Measurements from ENCODE around the gene SPG7. TPM values are rescaled to one million over a fixed set of nuclear protein-coding genes. Genes with fewer than 3 reads are reported as not detected.

SPG7 gene
- total and polyA plus RNA-seq, 9 of the 15 experiments (the other 6 are each of a cell fraction or from before 2014, with no cell fraction given), result 5.8 to 89.1 (median 49.4) TPM

DNA sequence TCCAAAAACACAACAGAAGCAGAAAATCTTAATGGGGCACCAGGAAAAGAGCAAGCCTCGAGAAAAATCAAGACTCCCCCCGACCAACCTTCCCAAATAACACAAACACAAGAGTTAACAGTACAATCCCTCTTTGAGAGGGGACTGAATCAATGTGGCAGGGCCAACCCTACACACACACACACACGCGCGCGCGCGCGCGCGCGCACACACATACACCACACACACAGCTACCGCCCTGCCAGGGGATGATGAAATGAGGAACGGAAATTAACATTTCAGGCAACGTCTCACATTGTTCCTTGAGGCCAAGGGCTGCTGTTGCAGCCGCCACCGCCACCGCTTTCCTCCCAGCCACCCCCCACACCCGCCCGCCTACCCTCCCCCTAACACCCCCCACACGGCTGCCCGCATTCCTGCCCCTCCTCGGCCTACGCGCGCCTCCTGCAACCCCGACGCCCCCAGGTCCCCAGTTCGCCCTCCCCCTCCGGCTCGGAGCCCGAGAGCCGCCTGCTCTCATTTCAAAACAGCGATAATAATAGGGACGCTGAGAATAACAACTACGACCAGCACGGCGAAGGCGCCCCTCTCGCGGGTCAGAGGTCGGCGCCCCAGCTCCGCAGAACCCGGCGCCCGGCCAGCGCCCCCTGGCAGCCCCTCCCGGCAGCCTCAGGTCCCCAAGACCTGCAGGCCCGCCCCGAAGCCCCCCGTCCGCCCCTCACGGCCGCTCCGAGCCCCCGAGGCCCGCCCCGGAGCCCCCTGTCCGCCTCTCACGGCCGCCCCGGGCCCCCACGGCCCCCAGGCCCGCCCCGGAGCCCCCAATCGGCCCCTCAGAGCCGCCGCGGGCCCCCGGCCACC lies 18.9 kb upstream of the SPG7 start (continued):
- no peak for TF ChIP-seq RBM25 (IDR thresholded peaks at IDR 0.05; ENCODE audit: low read depth, low read length, severe bottlenecking)
- 0 out of 2 replicates have a peak, but pooled peaks have one; percentile 40 for TF ChIP-seq HDGF (IDR thresholded peaks at IDR 0.05)
- no peak for TF ChIP-seq TFAM (CRISPR knock-in tag; conservative IDR thresholded peaks at IDR 0.05)
- TF ChIP-seq CBFA2T3 (IDR thresholded peaks at IDR 0.05), result 0 out of 2 replicates have a peak, but pooled peaks have one; percentile 15
- peak in 1 of 2 experiments; percentile 74; a peak in 1 of 4 replicates for TF ChIP-seq TEAD1 (CRISPR knock-in tag; IDR thresholded peaks at IDR 0.05)
- TF ChIP-seq SRF (CRISPR knock-in tag; IDR thresholded peaks at IDR 0.05), result peak in 1 of 2 experiments; percentile 38; a peak in 1 of 4 replicates
- TF ChIP-seq, protein P1, sequence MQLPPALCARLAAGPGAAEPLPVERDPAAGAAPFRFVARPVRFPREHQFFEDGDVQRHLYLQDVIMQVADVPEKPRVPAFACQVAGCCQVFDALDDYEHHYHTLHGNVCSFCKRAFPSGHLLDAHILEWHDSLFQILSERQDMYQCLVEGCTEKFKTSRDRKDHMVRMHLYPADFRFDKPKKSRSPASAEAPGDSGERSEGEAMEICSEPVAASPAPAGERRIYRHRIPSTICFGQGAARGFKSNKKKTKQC (CRISPR knock-in tag; IDR thresholded peaks at IDR 0.05), result no peak
- TF ChIP-seq EP300 (IDR thresholded peaks at IDR 0.05; ENCODE audit: low read length), result peak; percentile 54
- TF ChIP-seq EP400 (IDR thresholded peaks at IDR 0.05), result peak; percentile 97
- no peak for TF ChIP-seq ZBTB17 (CRISPR knock-in tag; IDR thresholded peaks at IDR 0.05)
- peak; percentile 68 for TF ChIP-seq JUND (IDR thresholded peaks at IDR 0.05; ENCODE audit: borderline replicate concordance, low read depth, low read length)
- peak; percentile 57; the same call in 1 of the 3 replicates for TF ChIP-seq JUND (tag; IDR thresholded peaks at IDR 0.05; ENCODE audit: borderline replicate concordance, low read depth, low read length)
- TF ChIP-seq NFATC3 (IDR thresholded peaks at IDR 0.05), result no peak
- TF ChIP-seq TCF7 (IDR thresholded peaks at IDR 0.05; ENCODE audit: borderline replicate concordance), result no peak
- TF ChIP-seq SIN3A (IDR thresholded peaks at IDR 0.05; ENCODE audit: borderline replicate concordance in 2 of 2, control insufficient read depth in 1 of 2, low read depth in 2 of 2, low read length in 2 of 2), result peak in 1 of 2 experiments; percentile 22; a peak in 1 of 4 replicates
- TF ChIP-seq RBFOX2 (IDR thresholded peaks at IDR 0.05; ENCODE audit: low read depth, low read length), result peak; percentile 91
- TF ChIP-seq POLR2G (IDR thresholded peaks at IDR 0.05; ENCODE audit: low read depth, low read length), result peak; percentile 82
- TF ChIP-seq ARID1B (IDR thresholded peaks at IDR 0.05), result peak; percentile 65; the same call in 1 of the 2 replicates
- TF ChIP-seq ZBTB26 (CRISPR knock-in tag; IDR thresholded peaks at IDR 0.05), result 0 out of 2 replicates have a peak, but pooled peaks have one; percentile 24
- TF ChIP-seq CXXC5 (CRISPR knock-in tag; IDR thresholded peaks at IDR 0.05), result peak; percentile 70
- TF ChIP-seq, protein P2, sequence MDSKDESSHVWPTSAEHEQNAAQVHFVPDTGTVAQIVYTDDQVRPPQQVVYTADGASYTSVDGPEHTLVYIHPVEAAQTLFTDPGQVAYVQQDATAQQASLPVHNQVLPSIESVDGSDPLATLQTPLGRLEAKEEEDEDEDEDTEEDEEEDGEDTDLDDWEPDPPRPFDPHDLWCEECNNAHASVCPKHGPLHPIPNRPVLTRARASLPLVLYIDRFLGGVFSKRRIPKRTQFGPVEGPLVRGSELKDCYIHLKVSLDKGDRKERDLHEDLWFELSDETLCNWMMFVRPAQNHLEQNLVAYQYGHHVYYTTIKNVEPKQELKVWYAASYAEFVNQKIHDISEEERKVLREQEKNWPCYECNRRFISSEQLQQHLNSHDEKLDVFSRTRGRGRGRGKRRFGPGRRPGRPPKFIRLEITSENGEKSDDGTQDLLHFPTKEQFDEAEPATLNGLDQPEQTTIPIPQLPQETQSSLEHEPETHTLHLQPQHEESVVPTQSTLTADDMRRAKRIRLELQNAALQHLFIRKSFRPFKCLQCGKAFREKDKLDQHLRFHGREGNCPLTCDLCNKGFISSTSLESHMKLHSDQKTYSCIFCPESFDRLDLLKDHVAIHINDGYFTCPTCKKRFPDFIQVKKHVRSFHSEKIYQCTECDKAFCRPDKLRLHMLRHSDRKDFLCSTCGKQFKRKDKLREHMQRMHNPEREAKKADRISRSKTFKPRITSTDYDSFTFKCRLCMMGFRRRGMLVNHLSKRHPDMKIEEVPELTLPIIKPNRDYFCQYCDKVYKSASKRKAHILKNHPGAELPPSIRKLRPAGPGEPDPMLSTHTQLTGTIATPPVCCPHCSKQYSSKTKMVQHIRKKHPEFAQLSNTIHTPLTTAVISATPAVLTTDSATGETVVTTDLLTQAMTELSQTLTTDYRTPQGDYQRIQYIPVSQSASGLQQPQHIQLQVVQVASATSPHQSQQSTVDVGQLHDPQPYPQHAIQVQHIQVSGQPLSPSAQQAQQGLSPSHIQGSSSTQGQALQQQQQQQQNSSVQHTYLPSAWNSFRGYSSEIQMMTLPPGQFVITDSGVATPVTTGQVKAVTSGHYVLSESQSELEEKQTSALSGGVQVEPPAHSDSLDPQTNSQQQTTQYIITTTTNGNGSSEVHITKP (IDR thresholded peaks at IDR 0.05; ENCODE audit: partially characterized antibody), result peak; percentile 16
